NB4 (cell line): ENCODE data around the gene FAT4.

ENCODE experiments used
- POLR2A ChIP-seq: IDR thresholded peaks from 2 replicates; pipeline ENCODE4 v1.6.1; 2011; ENCODE audit warnings: mild to moderate bottlenecking; ENCODE audit not compliant: insufficient read length; ENCODE audit errors: extremely low read depth
- TF ChIP-seq, protein P1 (sequence below): IDR thresholded peaks from one replicate; pipeline ENCODE4 v1.5.1; 2012; ENCODE audit warnings: low read depth, low read length

GRCh38 chr4:125360727-125361126, 46.0 kb downstream of the FAT4 start:
- TF ChIP-seq POLR2A = no peak
- TF ChIP-seq, protein P1, sequence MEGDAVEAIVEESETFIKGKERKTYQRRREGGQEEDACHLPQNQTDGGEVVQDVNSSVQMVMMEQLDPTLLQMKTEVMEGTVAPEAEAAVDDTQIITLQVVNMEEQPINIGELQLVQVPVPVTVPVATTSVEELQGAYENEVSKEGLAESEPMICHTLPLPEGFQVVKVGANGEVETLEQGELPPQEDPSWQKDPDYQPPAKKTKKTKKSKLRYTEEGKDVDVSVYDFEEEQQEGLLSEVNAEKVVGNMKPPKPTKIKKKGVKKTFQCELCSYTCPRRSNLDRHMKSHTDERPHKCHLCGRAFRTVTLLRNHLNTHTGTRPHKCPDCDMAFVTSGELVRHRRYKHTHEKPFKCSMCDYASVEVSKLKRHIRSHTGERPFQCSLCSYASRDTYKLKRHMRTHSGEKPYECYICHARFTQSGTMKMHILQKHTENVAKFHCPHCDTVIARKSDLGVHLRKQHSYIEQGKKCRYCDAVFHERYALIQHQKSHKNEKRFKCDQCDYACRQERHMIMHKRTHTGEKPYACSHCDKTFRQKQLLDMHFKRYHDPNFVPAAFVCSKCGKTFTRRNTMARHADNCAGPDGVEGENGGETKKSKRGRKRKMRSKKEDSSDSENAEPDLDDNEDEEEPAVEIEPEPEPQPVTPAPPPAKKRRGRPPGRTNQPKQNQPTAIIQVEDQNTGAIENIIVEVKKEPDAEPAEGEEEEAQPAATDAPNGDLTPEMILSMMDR = no peak
